HEK293 (cell line): ENCODE results near the gene HNRNPM.

Experiments used
- CTCF ChIA-PET: fragments of 350-600 bp; formaldehyde crosslinking; extraction: SDS; loops from one replicate; lab custom pipeline; 2021; ENCODE audit warnings: antibody characterized with exemption; lab: Yijun Ruan, JAX
- POLR2A ChIA-PET: fragments of 300-600 bp; formaldehyde crosslinking; extraction: SDS; loops from one replicate; lab custom pipeline; 2020; ENCODE audit warnings: antibody characterized with exemption, inconsistent platforms; lab: Yijun Ruan, JAX
- H3K27ac ChIP-seq: fragments of 200-500 bp; sonication (Bioruptor generic); 2 replicates; pipeline ENCODE4 v1.5.1; 2014; ENCODE audit warnings: low read depth, low read length, control low read depth, inconsistent platforms; ENCODE audit errors: extremely low read depth
- H3K36me3 ChIP-seq, 2 experiments: fragments of 200-500 bp in 1 of 2; sonication (Bioruptor generic) in 1 of 2; 1 replicate in 1 of 2; 2 replicates in 1 of 2; pipeline ENCODE4 v1.5.1; 2014 to 2017; ENCODE audit warnings: inconsistent platforms in 2 of 2, low read length in 2 of 2; ENCODE audit not compliant: control insufficient read depth in 2 of 2, insufficient read depth in 1 of 2
- H3K4me1 ChIP-seq: fragments of 200-500 bp; sonication (Bioruptor generic); 2 replicates; pipeline ENCODE4 v1.5.1; 2014; ENCODE audit warnings: mild to moderate bottlenecking, low read length, inconsistent platforms; ENCODE audit not compliant: control insufficient read depth, insufficient read depth
- H3K4me3 ChIP-seq: 2 replicates; pipeline ENCODE4 v1.5.1; 2011; ENCODE audit warnings: low read depth, mild to moderate bottlenecking, control low read depth, low read length, moderate library complexity
- H3K9me3 ChIP-seq: fragments of 200-500 bp; sonication (Bioruptor generic); 2 replicates; pipeline ENCODE4 v1.5.1; 2014; ENCODE audit warnings: low read depth, low read length, inconsistent platforms; ENCODE audit not compliant: control insufficient read depth, insufficient read depth
- HOXC10 ChIP-seq: sonication (generic); formaldehyde crosslinking; IDR thresholded peaks from 2 replicates; pipeline ENCODE4 v1.8.1; 2023; ENCODE audit warnings: mild to moderate bottlenecking, missing genetic modification reagents
- HOXD13 ChIP-seq: sonication (generic); formaldehyde crosslinking; IDR thresholded peaks from 2 replicates; pipeline ENCODE4 v1.8.0; 2022; ENCODE audit warnings: missing genetic modification reagents, borderline replicate concordance
- OSR2 ChIP-seq: fragments of 450-650 bp; formaldehyde crosslinking; IDR thresholded peaks from 2 replicates; pipeline ENCODE4 v1.5.1; 2016; ENCODE audit warnings: missing biosample characterization, missing genetic modification characterization
- ZFHX2 ChIP-seq: fragments of 450-650 bp; formaldehyde crosslinking; conservative IDR thresholded peaks from 2 replicates; pipeline ENCODE4 v1.5.1; 2016; ENCODE audit warnings: missing biosample characterization, missing genetic modification characterization
- ZIC2 ChIP-seq: fragments of 450-650 bp; formaldehyde crosslinking; IDR thresholded peaks from 2 replicates; pipeline ENCODE4 v1.5.1; 2016; ENCODE audit warnings: missing biosample characterization, missing genetic modification characterization
- ZNF146 ChIP-seq: fragments of 450-650 bp; formaldehyde crosslinking; IDR thresholded peaks from 2 replicates; pipeline ENCODE4 v1.5.1; 2016; ENCODE audit warnings: missing biosample characterization, missing genetic modification characterization
- ZNF19 ChIP-seq: fragments of 450-650 bp; formaldehyde crosslinking; IDR thresholded peaks from 2 replicates; pipeline ENCODE4; 2016; ENCODE audit warnings: missing biosample characterization, missing genetic modification characterization, low read depth
- ZNF292 ChIP-seq: fragments of 450-650 bp; formaldehyde crosslinking; IDR thresholded peaks from 2 replicates; pipeline ENCODE4 v1.5.1; 2016; ENCODE audit warnings: low read depth, missing biosample characterization, missing genetic modification characterization, borderline replicate concordance
- ZNF341 ChIP-seq: fragments of 450-650 bp; formaldehyde crosslinking; IDR thresholded peaks from 2 replicates; pipeline ENCODE4; 2016; ENCODE audit warnings: low read depth, missing biosample characterization, missing genetic modification characterization
- ZNF366 ChIP-seq: fragments of 450-650 bp; formaldehyde crosslinking; conservative IDR thresholded peaks from 2 replicates; pipeline ENCODE4 v1.5.1; 2016; ENCODE audit warnings: missing biosample characterization, missing genetic modification characterization
- ZNF521 ChIP-seq: fragments of 450-650 bp; formaldehyde crosslinking; IDR thresholded peaks from 2 replicates; pipeline ENCODE4 v1.5.1; 2017; ENCODE audit warnings: missing biosample characterization, mild to moderate bottlenecking, missing genetic modification characterization
- ZNF600 ChIP-seq: fragments of 450-650 bp; formaldehyde crosslinking; IDR thresholded peaks from 2 replicates; pipeline ENCODE4 v1.5.1; 2016; ENCODE audit warnings: missing biosample characterization, missing genetic modification characterization
- ZNF777 ChIP-seq: fragments of 450-650 bp; formaldehyde crosslinking; IDR thresholded peaks from 2 replicates; pipeline ENCODE4 v1.5.1; 2017; ENCODE audit warnings: missing biosample characterization, missing genetic modification characterization, borderline replicate concordance
- TF ChIP-seq, protein P1 (sequence below): fragments of 450-650 bp; formaldehyde crosslinking; IDR thresholded peaks from 2 replicates; pipeline ENCODE4 v1.5.1; 2016; ENCODE audit warnings: missing biosample characterization, missing genetic modification characterization
- TF ChIP-seq, protein P2 (sequence below): fragments of 450-650 bp; formaldehyde crosslinking; IDR thresholded peaks from 2 replicates; pipeline ENCODE4 v1.5.1; 2016; ENCODE audit warnings: missing biosample characterization, missing genetic modification characterization
- TF ChIP-seq, protein P3 (sequence below): fragments of 450-650 bp; formaldehyde crosslinking; IDR thresholded peaks from 2 replicates; pipeline ENCODE4 v1.5.1; 2016; ENCODE audit warnings: missing biosample characterization, missing genetic modification characterization
- TF ChIP-seq, protein P4 (sequence below): fragments of 450-650 bp; formaldehyde crosslinking; IDR thresholded peaks from 2 replicates; pipeline ENCODE4 v1.5.1; 2016; ENCODE audit warnings: missing biosample characterization, missing genetic modification characterization
- TF ChIP-seq, protein P5 (sequence below): fragments of 450-650 bp; formaldehyde crosslinking; IDR thresholded peaks from 2 replicates; pipeline ENCODE4 v1.5.1; 2016; ENCODE audit warnings: missing biosample characterization, missing genetic modification characterization
- TF ChIP-seq, protein P6 (sequence below): fragments of 450-650 bp; formaldehyde crosslinking; IDR thresholded peaks from 2 replicates; pipeline ENCODE4 v1.5.1; 2016; ENCODE audit warnings: missing biosample characterization, missing genetic modification characterization, low read depth

The HNRNPM gene

DNA sequence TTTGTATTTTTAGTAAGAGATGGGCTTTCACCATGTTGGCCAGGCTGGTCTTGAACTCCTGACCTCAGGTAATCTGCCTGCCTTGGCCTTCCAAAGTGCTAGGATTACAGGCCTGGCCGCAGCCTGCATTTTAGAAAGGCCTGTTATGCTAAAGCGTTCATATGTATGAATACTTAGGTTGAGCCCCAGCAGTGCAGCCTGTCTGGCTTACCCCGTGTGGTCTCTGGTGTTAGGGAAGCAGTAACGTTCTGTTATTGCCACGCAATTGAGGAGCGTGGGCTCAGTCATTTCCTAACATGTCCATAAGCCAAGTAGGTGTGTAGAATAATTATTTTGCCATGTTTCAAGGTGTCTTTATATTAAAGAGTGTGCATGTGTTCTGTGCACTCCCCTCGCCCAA is 14.3 kb downstream of the HNRNPM start:
- Histone ChIP-seq H3K27ac (no peak overlapping the region; the same call in 1 of the 2 replicates), H3K9me3 (no peaks in the 10 kb centered on the region), H3K4me3 (no peak overlapping the region), H3K36me3 (peaks cover 28 to 79% of the 10 kb centered on the region in 2 experiments), H3K4me1 (peaks cover 44% of the 10 kb centered on the region)
- ChIA-PET CTCF (interaction anchor here (1.3 to 1.4 kb wide), 2 partner anchors 14 to 46 kb away, joined by 3 read pairs; partner anchors contain the start of gene MARCHF2), POLR2A (interaction anchor here (1.2 kb wide), 2 partner anchors 11 to 54 kb away, joined by 4 read pairs; no protein-coding TSS in a partner anchor)
- no peak for TF ChIP-seq ZNF777
- TF ChIP-seq, protein P1, sequence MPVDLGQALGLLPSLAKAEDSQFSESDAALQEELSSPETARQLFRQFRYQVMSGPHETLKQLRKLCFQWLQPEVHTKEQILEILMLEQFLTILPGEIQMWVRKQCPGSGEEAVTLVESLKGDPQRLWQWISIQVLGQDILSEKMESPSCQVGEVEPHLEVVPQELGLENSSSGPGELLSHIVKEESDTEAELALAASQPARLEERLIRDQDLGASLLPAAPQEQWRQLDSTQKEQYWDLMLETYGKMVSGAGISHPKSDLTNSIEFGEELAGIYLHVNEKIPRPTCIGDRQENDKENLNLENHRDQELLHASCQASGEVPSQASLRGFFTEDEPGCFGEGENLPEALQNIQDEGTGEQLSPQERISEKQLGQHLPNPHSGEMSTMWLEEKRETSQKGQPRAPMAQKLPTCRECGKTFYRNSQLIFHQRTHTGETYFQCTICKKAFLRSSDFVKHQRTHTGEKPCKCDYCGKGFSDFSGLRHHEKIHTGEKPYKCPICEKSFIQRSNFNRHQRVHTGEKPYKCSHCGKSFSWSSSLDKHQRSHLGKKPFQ: 0 out of 2 replicates have a peak, but pooled peaks have one; percentile 4
- TF ChIP-seq ZNF600 (tag by site-specific recombination): peak; percentile 93
- peak; percentile 18; the same call in 1 of the 2 replicates for TF ChIP-seq ZFHX2 (tag by site-specific recombination)
- TF ChIP-seq HOXD13 (CRISPR knock-in tag): no peak
- no peak for TF ChIP-seq ZNF292 (tag by site-specific recombination)

DNA sequence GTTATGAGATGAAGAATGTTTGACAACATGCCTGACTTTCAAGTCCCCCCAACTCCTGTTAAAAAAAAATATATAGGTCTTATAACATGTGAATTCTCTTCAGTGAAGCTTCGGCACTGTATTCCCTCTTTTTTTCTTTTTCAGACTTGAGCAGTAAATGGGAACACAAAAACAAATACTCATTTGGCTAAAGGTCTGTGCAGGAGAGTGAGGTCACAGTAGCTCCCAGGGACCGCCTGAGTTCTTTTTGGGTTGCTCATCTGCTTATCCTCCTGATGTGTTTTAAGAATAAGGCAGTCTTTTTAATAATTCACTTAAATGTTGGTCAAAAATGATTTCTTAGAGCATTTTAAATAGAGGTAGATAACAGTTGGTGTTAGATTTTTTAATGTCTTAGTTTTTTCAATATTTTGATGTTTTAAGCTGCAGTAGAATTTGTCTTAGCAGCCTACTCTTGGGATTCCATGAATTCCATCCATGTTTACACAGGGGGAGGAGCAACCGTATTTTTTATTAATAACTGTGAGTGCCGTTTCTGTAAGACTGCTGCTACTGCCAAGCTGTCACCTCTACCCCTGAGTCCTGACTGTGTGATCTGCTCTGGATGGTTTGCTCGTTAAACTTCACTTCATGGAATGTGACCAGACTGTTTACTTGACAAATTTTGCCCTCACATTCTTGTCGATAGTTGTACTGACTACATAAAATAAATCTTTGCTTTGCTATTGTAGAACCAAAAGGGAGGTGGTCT is 14.9 kb downstream of the HNRNPM start:
- ChIA-PET CTCF (interaction anchor here (0.6 to 1.4 kb wide), 5 partner anchors 13 to 104 kb away, joined by 3 to 5 read pairs (median 3); partner anchors contain the start of gene MARCHF2), POLR2A (interaction anchor here (1.0 to 1.2 kb wide), 3 partner anchors 11 to 54 kb away, joined by 4 read pairs; partner anchors contain the start of gene HNRNPM)
- peaks cover 44% of the 10 kb centered on the region for H3K4me1 ChIP-seq
- no peak for TF ChIP-seq HOXC10 (CRISPR knock-in tag)
- TF ChIP-seq ZNF600 (tag by site-specific recombination): peak; percentile 45; the same call in 1 of the 2 replicates
- TF ChIP-seq ZNF366 (tag by site-specific recombination): 0 out of 2 replicates have a peak, but pooled peaks have one; percentile 34
- TF ChIP-seq, protein P2, sequence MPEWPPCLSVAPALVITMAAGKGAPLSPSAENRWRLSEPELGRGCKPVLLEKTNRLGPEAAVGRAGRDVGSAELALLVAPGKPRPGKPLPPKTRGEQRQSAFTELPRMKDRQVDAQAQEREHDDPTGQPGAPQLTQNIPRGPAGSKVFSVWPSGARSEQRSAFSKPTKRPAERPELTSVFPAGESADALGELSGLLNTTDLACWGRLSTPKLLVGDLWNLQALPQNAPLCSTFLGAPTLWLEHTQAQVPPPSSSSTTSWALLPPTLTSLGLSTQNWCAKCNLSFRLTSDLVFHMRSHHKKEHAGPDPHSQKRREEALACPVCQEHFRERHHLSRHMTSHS: no peak
- no peak for TF ChIP-seq ZNF146 (tag by site-specific recombination)
- TF ChIP-seq OSR2 (tag by site-specific recombination): peak; percentile 20; the same call in 1 of the 2 replicates
- 0 out of 2 replicates have a peak, but pooled peaks have one; percentile 12 for TF ChIP-seq ZNF341 (tag by site-specific recombination)
- TF ChIP-seq, protein P3, sequence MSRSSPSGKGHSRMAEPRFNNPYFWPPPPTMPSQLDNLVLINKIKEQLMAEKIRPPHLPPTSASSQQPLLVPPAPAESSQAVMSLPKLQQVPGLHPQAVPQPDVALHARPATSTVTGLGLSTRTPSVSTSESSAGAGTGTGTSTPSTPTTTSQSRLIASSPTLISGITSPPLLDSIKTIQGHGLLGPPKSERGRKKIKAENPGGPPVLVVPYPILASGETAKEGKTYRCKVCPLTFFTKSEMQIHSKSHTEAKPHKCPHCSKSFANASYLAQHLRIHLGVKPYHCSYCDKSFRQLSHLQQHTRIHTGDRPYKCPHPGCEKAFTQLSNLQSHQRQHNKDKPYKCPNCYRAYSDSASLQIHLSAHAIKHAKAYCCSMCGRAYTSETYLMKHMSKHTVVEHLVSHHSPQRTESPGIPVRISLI (tag by site-specific recombination): peak; percentile 61; the same call in 1 of the 2 replicates
- H3K9me3 ChIP-seq: no peaks in the 10 kb centered on the region
- H3K4me3 ChIP-seq: no peak overlapping the region
- peaks cover 34 to 81% of the 10 kb centered on the region in 2 experiments for H3K36me3 ChIP-seq
- no peak overlapping the region for H3K27ac ChIP-seq

DNA sequence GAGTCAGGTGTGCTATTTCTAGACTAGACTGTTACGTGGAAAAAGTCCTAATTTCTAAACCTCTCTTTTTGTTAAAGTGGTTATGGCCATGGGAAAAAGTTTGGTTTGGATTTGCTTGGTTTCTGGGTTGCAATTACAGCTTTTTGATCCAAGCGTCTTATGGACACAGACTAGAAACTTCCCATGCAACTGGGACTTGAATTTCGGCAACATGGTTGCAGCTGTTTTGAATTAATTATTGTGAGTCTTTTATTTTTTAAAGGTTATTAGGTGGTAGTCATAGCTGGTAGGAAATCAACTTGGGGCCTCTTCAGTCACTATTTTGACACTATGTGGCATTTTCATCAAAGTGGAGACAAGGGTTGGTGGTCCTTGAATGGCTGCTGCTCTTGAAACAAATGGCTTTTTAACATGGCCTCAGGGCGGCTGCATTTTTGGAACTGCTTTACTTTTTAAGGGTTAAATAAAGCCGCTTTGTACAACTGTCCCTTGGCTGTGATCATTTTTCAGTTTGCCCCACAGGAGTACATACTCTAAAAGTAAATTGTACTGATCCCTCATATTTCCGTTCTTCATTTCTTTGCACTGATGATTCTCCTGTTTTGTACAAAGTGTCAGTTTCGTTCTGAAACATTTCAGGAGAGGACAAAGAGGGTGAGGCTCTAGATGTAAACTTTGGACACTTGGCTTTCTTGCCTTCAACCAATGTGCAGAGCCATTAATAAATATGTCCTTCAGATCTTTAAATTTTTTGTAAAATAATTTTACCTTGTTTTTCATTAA is 15.9 kb downstream of the HNRNPM start:
- CTCF ChIA-PET: interaction anchor here (0.9 to 1.4 kb wide), 3 partner anchors 12 to 64 kb away, joined by 3 read pairs; no protein-coding TSS in a partner anchor
- POLR2A ChIA-PET: interaction anchor here (1.0 kb wide), 1 partner anchor 16 kb away, joined by 4 read pairs; the partner anchor contains the start of gene HNRNPM
- no peak for TF ChIP-seq ZNF19 (tag by site-specific recombination)
- no peak for TF ChIP-seq ZIC2 (tag by site-specific recombination)
- TF ChIP-seq, protein P2: no peak
- TF ChIP-seq, protein P4, sequence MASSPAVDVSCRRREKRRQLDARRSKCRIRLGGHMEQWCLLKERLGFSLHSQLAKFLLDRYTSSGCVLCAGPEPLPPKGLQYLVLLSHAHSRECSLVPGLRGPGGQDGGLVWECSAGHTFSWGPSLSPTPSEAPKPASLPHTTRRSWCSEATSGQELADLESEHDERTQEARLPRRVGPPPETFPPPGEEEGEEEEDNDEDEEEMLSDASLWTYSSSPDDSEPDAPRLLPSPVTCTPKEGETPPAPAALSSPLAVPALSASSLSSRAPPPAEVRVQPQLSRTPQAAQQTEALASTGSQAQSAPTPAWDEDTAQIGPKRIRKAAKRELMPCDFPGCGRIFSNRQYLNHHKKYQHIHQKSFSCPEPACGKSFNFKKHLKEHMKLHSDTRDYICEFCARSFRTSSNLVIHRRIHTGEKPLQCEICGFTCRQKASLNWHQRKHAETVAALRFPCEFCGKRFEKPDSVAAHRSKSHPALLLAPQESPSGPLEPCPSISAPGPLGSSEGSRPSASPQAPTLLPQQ (tag by site-specific recombination): no peak
- TF ChIP-seq, protein P5, sequence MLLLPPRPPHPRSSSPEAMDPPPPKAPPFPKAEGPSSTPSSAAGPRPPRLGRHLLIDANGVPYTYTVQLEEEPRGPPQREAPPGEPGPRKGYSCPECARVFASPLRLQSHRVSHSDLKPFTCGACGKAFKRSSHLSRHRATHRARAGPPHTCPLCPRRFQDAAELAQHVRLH (tag by site-specific recombination): no peak
- no peak for TF ChIP-seq ZFHX2 (tag by site-specific recombination)
- TF ChIP-seq, protein P6, sequence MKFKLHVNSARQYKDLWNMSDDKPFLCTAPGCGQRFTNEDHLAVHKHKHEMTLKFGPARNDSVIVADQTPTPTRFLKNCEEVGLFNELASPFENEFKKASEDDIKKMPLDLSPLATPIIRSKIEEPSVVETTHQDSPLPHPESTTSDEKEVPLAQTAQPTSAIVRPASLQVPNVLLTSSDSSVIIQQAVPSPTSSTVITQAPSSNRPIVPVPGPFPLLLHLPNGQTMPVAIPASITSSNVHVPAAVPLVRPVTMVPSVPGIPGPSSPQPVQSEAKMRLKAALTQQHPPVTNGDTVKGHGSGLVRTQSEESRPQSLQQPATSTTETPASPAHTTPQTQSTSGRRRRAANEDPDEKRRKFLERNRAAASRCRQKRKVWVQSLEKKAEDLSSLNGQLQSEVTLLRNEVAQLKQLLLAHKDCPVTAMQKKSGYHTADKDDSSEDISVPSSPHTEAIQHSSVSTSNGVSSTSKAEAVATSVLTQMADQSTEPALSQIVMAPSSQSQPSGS (tag by site-specific recombination): no peak
- TF ChIP-seq HOXC10 (CRISPR knock-in tag): no peak
- TF ChIP-seq ZNF521: no peak

More for the DNA sequence above, 15.9 kb downstream of the HNRNPM start:
- Histone ChIP-seq H3K4me1 (peaks cover 44% of the 10 kb centered on the region), H3K27ac (no peak overlapping the region), H3K4me3 (no peak overlapping the region), H3K9me3 (no peaks in the 10 kb centered on the region), H3K36me3 (peaks cover 35 to 81% of the 10 kb centered on the region in 2 experiments)
